Mucosa of rectum (tissue), 2 donors: Measurements from ENCODE around the gene JAML.
"Not testable (repeated sequence)": the region's sequence is repeated elsewhere in the genome, so short reads cannot be mapped to it uniquely, and the experiment has no call there.

ENCODE experiments used
- H3K27ac ChIP-seq, 2 donors: one replicate each; pipeline ENCODE4 v1.7.0; 2013; ENCODE audit warnings: inconsistent platforms in 2 of 2, low read depth in 2 of 2, low read length in 2 of 2
- H3K27me3 ChIP-seq, 2 donors: one replicate each; pipeline ENCODE4 v1.7.0; 2013; ENCODE audit warnings: low read length in 2 of 2; ENCODE audit not compliant: control insufficient read depth in 2 of 2, insufficient read depth in 2 of 2
- H3K36me3 ChIP-seq, 2 donors: one replicate each; pipeline ENCODE4 v1.7.0; 2013; ENCODE audit warnings: low read length in 2 of 2; ENCODE audit not compliant: control insufficient read depth in 2 of 2, insufficient read depth in 2 of 2
- H3K4me1 ChIP-seq, 2 donors: one replicate each; pipeline ENCODE4 v1.7.0; 2013; ENCODE audit warnings: low read length in 2 of 2, mild to moderate bottlenecking in 1 of 2; ENCODE audit not compliant: control insufficient read depth in 2 of 2, insufficient read depth in 2 of 2
- H3K4me3 ChIP-seq, 2 donors: one replicate each; pipeline ENCODE4 v1.7.0; 2013; ENCODE audit warnings: low read length in 2 of 2
- H3K9ac ChIP-seq, 2 donors: one replicate each; pipeline ENCODE4 v1.7.0; 2013; ENCODE audit warnings: low read length in 2 of 2, low read depth in 1 of 2, mild to moderate bottlenecking in 1 of 2
- H3K9me3 ChIP-seq, 2 donors: one replicate each; pipeline ENCODE4 v1.7.0; 2013; ENCODE audit warnings: low read length in 2 of 2; ENCODE audit not compliant: control insufficient read depth in 2 of 2
- donor health status: healthy.
- donor health status: Normal muscosa, but diverticular disease.

The JAML gene

DNA sequence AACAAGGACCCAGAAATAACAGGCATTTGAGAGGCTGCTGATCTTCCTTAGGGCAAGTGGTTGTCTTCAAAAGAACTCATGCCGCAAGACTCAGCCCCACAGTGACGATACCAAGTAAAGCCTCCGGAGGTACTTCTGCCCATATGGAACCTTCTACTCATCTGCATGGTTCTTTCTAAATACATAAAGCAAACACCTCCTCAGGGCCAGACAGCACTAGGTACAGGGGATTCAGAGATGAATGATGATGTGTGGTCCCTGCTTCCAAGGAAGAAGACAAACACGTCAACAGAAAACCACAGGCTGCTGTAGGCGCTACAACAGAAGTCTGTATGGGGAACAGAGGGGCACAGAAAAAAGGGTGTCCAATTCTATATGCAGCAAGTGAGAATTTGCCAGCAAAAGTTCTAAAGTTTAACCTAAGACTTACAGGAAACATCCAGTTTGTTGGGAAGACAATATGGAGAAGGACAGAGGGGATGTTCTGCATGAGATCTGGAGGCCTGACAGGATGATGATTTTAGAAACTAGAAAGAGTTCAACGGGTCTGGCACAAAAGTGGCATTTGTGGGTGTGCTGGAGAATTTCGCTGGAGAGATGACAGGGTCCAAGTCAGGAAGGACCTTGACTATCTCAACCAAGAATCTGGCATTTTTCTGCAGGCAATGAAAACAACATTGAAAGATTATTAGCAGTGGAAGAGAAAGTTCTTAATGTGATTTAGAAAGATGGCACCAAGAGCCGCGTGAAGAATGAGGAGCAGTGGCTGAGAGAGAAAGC, 23.7 kb downstream of the JAML start:
- Histone ChIP-seq H3K27ac (no peak overlapping the region), H3K36me3 (no peaks in the 10 kb centered on the region), H3K4me3 (no peak overlapping the region), H3K9ac (no peak overlapping the region), H3K9me3 (no peaks in the 10 kb centered on the region), H3K27me3 (no peaks in the 10 kb centered on the region), H3K4me1 (peaks cover 26 to 27% of the 10 kb centered on the region in 2 donors)

- Histone ChIP-seq H3K9me3 (no peaks in the 10 kb centered on the region), H3K27ac (no peak overlapping the region), H3K27me3 (no peaks in the 10 kb centered on the region), H3K4me1 (peaks cover 28% of the 10 kb centered on the region in 2 donors), H3K4me3 (no peak overlapping the region), H3K9ac (no peak overlapping the region), H3K36me3 (no peaks in the 10 kb centered on the region)
These were observed 24.3 kb downstream of the JAML start for GRCh38 chr11:118200497-118200896.

- H3K4me3 ChIP-seq = no peak overlapping the region
- peaks cover 30 to 31% of the 10 kb centered on the region in 2 donors for H3K4me1 ChIP-seq
- no peak overlapping the region for H3K9ac ChIP-seq
These were observed 25.7 kb downstream of the JAML start for GRCh38 chr11:118199135-118199534.

GRCh38 chr11:118198370-118198769, 26.4 kb downstream of the JAML start:
- peak overlapping the region in 1 of 2 donors; percentile 57 for H3K9ac ChIP-seq
- peak overlapping the region in 1 of 2 donors; percentile 56 for H3K4me3 ChIP-seq
- H3K4me1 ChIP-seq = peaks cover 28% of the 10 kb centered on the region in 2 donors
- no peaks in the 10 kb centered on the region for H3K27me3 ChIP-seq
- H3K27ac ChIP-seq = no peak overlapping the region
- H3K36me3 ChIP-seq = no peaks in the 10 kb centered on the region
- no peaks in the 10 kb centered on the region for H3K9me3 ChIP-seq

More at GRCh38 chr11:118199135-118199534, 25.7 kb downstream of the JAML start:
- no peaks in the 10 kb centered on the region for H3K36me3 ChIP-seq
- H3K27ac ChIP-seq = no peak overlapping the region
- no peaks in the 10 kb centered on the region for H3K9me3 ChIP-seq
- no peaks in the 10 kb centered on the region for H3K27me3 ChIP-seq

- no peak overlapping the region for H3K9ac ChIP-seq
- no peaks in the 10 kb centered on the region for H3K9me3 ChIP-seq
- H3K4me1 ChIP-seq = peaks cover 10 to 11% of the 10 kb centered on the region in 2 donors
- no peak overlapping the region for H3K4me3 ChIP-seq
- no peaks in the 10 kb centered on the region for H3K27me3 ChIP-seq
- H3K36me3 ChIP-seq = no peaks in the 10 kb centered on the region
- H3K27ac ChIP-seq = no peak overlapping the region
These were observed 29.8 kb downstream of the JAML start for GRCh38 chr11:118194835-118195627.

DNA sequence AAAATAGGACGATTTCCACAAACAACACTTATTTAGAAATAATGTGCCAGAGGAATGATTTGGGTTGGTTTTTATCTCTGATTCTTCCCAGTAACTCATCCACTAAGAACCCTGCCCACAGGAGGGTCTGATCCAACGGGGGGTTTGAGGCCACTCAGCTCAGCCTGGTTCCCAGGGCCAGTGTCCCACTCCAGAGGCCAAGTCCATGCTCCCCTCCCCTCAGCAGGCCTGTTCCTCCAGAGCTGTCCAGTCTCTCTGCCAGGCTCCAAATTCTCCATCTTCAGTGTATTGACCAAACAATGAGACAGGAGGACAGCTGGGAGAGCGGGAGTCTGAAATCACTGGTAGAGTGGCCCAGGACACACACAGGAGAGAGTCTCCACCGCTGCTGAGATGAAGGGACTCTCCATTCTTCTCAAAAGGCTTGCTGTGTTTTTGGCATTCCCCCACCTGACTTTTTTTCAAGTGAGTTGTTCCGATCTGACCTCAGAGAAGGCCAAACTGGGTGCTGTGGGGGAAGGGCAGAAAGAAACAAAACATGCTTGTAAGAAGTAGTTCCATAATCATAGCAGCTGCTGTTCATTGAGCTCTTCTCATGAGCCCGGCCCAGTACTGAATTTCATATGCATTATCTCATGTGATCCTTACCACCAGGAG, 30.8 kb downstream of the JAML start:
- no peak overlapping the region for H3K27ac ChIP-seq
- peaks cover 8 to 10% of the 10 kb centered on the region in 2 donors for H3K4me1 ChIP-seq
- H3K27me3 ChIP-seq = no peaks in the 10 kb centered on the region
- H3K9me3 ChIP-seq = no peaks in the 10 kb centered on the region
- no peak overlapping the region for H3K9ac ChIP-seq
- H3K36me3 ChIP-seq = no peaks in the 10 kb centered on the region
- no peak overlapping the region for H3K4me3 ChIP-seq

DNA sequence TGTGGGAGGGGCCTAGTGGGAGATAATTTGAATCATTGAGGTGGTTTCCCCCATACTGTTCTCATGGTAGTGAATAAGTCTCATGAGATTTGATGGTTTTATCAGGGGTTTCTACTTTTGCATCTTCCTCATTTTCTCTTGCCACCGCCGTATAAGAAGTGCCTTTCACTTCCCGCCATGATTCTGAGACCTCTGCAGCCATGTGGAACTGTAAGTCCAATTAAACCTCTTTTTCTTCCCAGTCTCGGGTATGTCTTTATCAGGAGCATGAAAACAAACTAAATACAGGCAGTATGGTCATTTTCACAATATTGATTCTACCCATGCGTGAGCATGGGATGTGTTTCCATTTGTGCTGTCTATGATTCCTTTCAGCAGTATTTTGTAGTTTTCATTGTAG, 32.0 kb downstream of the JAML start:
- not testable (repeated sequence) for H3K36me3 ChIP-seq, H3K27ac ChIP-seq, H3K9ac ChIP-seq, H3K9me3 ChIP-seq, H3K4me3 ChIP-seq, H3K4me1 ChIP-seq, H3K27me3 ChIP-seq

GRCh38 chr11:118190942-118191506, 33.8 kb downstream of the JAML start:
- not testable (repeated sequence) for H3K4me1 ChIP-seq, H3K4me3 ChIP-seq, H3K9me3 ChIP-seq, H3K9ac ChIP-seq, H3K27me3 ChIP-seq, H3K27ac ChIP-seq, H3K36me3 ChIP-seq

DNA sequence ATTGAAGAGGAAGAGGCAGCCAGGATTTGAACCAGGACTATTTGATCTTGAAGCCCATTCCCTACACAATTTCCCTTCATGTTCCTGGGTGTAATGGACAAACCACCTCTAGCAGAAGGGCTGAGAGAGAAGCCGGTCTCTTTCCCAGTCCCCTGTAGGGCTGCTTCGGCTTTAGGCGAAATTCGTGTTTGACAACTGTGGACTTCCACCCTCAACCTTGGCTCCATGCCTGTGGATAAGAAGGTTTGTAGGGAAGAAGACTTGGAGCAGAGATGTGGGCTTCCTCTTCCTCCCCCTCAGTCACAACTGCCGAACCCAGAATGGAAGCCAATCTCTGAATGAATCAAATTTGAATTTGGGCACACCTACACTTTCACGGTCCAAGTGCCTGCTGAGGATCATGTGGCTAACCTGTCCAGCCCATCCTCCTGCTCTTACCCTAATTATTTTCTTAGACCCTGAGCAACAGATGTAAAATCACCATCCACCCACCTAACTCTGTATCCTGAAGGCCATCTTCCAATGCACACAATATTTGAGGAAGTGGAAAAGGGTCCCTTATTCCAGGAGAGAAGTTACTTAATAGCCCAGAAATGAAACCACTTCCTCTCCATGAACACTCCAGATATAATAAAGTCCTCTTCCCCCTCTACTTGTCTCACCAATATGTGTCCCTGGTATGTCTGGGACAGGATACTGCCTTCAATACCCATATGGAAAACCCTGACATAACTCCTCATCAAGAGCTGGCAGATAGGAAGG, 38.3 kb downstream of the JAML start:
- Histone ChIP-seq H3K4me1 (no peaks in the 10 kb centered on the region), H3K27me3 (peaks cover 2 to 3% of the 10 kb centered on the region in 2 donors), H3K9me3 (no peaks in the 10 kb centered on the region), H3K27ac (no peak overlapping the region), H3K9ac (no peak overlapping the region), H3K36me3 (no peaks in the 10 kb centered on the region), H3K4me3 (no peak overlapping the region)
